ENCODE results near the gene IVD.
A peak's percentile ranks its signal among the peaks of the same experiment; 100 is the strongest.

The IVD gene

DNA sequence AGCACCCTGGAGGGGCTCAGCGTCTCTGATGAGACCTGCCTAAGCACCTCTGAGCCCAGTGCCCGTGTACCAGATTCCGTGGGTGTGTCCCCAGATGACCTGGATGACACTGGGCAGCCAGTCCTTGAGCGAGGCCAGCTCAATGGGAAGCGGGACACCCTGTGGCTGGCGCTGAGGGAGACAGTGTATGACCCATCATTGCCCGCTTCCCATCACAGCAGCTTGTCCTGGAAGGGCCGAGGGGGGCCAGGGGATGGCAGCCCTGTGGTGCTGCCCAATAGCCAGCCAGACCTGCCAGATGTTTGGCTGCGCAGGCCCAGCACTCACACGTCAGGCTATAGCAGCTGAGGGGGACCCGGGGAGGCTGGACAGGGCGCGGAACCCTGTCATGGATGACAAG lies 35.6 kb upstream of the IVD start:
- H3K4ac ChIP-seq (ENCODE audit: low read depth, low read length), result no peak overlapping the region
- H3K27me3 ChIP-seq (ENCODE audit: insufficient read depth, low read length, poor library complexity), result no peaks in the 10 kb centered on the region
- no peak for DNase-seq
- peaks cover 2% of the 10 kb centered on the region for H3K4me1 ChIP-seq (ENCODE audit: control insufficient read depth, low read depth, low read length)
- WGBS (ENCODE audit: extremely low coverage, insufficient coverage, low lambda C conversion rate), result no CpG with 5 or more reads among the region's 13 CpGs
- H2BK5ac ChIP-seq (ENCODE audit: low read length), result no peak overlapping the region
- no peak overlapping the region for H3K4me2 ChIP-seq (ENCODE audit: low read length)
- no peak overlapping the region for H2BK15ac ChIP-seq (replicated peaks; ENCODE audit: low read depth)
- no peak overlapping the region for H4K8ac ChIP-seq (ENCODE audit: low read depth, low read length)
- no peak overlapping the region for H3K23ac ChIP-seq (ENCODE audit: low read length)
- no peaks in the 10 kb centered on the region for H3K79me2 ChIP-seq (ENCODE audit: control insufficient read depth, insufficient read depth, low read length)
- H3K56ac ChIP-seq (ENCODE audit: low read length), result no peak overlapping the region
- H4K5ac ChIP-seq (ENCODE audit: low read length), result no peak overlapping the region
- no peak overlapping the region for H3K18ac ChIP-seq (ENCODE audit: low read length)
- no peaks in the 10 kb centered on the region for H3K36me3 ChIP-seq (ENCODE audit: control insufficient read depth, insufficient read depth, low read length)
- no peaks in the 10 kb centered on the region for H3K79me1 ChIP-seq (ENCODE audit: low read length)
- no peak overlapping the region for H3K9ac ChIP-seq (ENCODE audit: low read length)
- H2BK120ac ChIP-seq (ENCODE audit: low read depth, low read length), result no peak overlapping the region
- no peak overlapping the region for H2AK5ac ChIP-seq (ENCODE audit: low read length)
- no peak overlapping the region for H3K27ac ChIP-seq (ENCODE audit: low read depth, low read length)
- H3K4me3 ChIP-seq (ENCODE audit: low read length), result no peak overlapping the region

DNA sequence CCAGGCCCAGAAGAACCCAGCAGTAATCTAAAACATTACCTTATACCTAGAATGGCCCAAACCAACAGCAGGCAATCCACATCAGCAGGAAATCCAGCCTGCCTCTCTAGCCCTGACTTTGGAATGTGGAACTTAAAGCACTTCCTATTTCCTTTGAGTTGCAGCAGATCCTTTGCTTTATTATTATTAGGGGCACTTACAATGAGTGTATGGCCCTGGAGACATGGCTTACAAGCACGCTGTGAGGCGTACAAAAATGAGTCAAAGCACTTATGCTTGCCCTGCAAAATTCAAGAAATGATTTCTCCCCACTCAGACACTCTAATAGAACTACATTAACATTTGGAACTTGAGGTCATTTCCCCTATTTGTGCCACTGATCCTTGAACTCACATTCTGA lies 32.6 kb upstream of the IVD start:
- Histone ChIP-seq H3K27me3 (ENCODE audit: insufficient read depth, low read length, poor library complexity) (no peaks in the 10 kb centered on the region), H3K18ac (ENCODE audit: low read length) (no peak overlapping the region), H3K4me2 (ENCODE audit: low read length) (no peak overlapping the region), H3K23ac (ENCODE audit: low read length) (no peak overlapping the region), H3K36me3 (ENCODE audit: control insufficient read depth, insufficient read depth, low read length) (no peaks in the 10 kb centered on the region), H3K4me1 (ENCODE audit: control insufficient read depth, low read depth, low read length) (peaks cover 2% of the 10 kb centered on the region), H3K9ac (ENCODE audit: low read length) (no peak overlapping the region), H3K79me2 (ENCODE audit: control insufficient read depth, insufficient read depth, low read length) (no peaks in the 10 kb centered on the region), H2BK120ac (ENCODE audit: low read depth, low read length) (no peak overlapping the region), H4K5ac (ENCODE audit: low read length) (no peak overlapping the region), H3K79me1 (ENCODE audit: low read length) (no peaks in the 10 kb centered on the region), H3K56ac (ENCODE audit: low read length) (no peak overlapping the region), H2BK5ac (ENCODE audit: low read length) (no peak overlapping the region), H2AK5ac (ENCODE audit: low read length) (no peak overlapping the region), H3K4me3 (ENCODE audit: low read length) (no peak overlapping the region), H2BK15ac (replicated peaks; ENCODE audit: low read depth) (no peak overlapping the region), H3K4ac (ENCODE audit: low read depth, low read length) (no peak overlapping the region), H3K27ac (ENCODE audit: low read depth, low read length) (no peak overlapping the region), H4K8ac (ENCODE audit: low read depth, low read length) (no peak overlapping the region)
- WGBS (ENCODE audit: extremely low coverage, insufficient coverage, low lambda C conversion rate), result no CpG with 5 or more reads among the region's 2 CpGs
- DNase-seq, result peak; percentile 45

DNA sequence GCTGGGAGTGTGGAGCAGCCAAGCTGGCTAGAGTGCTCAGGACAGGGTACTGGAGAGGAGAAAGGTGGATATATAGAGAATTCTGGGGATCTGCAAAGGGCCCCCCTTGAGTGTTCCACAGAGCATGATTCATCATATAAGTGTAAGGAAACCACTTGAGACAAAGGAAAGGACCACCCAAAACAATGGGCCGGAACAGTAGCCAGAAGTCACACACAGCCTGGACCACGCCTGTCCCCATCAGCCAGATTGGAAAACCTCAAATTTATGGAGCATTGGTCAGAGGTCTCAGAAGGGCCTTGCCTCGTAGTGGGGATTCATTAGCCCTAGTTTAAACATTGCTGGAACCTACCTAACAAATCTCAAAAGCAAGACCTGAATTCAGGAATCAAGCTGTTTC lies 28.0 kb upstream of the IVD start:
- no peak overlapping the region for H3K18ac ChIP-seq (ENCODE audit: low read length)
- no peak overlapping the region for H4K5ac ChIP-seq (ENCODE audit: low read length)
- H3K27ac ChIP-seq (ENCODE audit: low read depth, low read length), result no peak overlapping the region
- no CpG with 5 or more reads among the region's 3 CpGs for WGBS (ENCODE audit: extremely low coverage, insufficient coverage, low lambda C conversion rate)
- H3K4me1 ChIP-seq (ENCODE audit: control insufficient read depth, low read depth, low read length), result peaks cover 3% of the 10 kb centered on the region
- H2BK5ac ChIP-seq (ENCODE audit: low read length), result no peak overlapping the region
- no peak overlapping the region for H2AK5ac ChIP-seq (ENCODE audit: low read length)
- H3K4ac ChIP-seq (ENCODE audit: low read depth, low read length), result no peak overlapping the region
- H3K4me2 ChIP-seq (ENCODE audit: low read length), result no peak overlapping the region
- H3K56ac ChIP-seq (ENCODE audit: low read length), result no peak overlapping the region
- no peak for DNase-seq
- H2BK120ac ChIP-seq (ENCODE audit: low read depth, low read length), result no peak overlapping the region
- H3K79me2 ChIP-seq (ENCODE audit: control insufficient read depth, insufficient read depth, low read length), result no peaks in the 10 kb centered on the region
- no peak overlapping the region for H2BK15ac ChIP-seq (replicated peaks; ENCODE audit: low read depth)
- no peak overlapping the region for H3K4me3 ChIP-seq (ENCODE audit: low read length)
- H3K9ac ChIP-seq (ENCODE audit: low read length), result no peak overlapping the region
- no peaks in the 10 kb centered on the region for H3K27me3 ChIP-seq (ENCODE audit: insufficient read depth, low read length, poor library complexity)
- no peaks in the 10 kb centered on the region for H3K79me1 ChIP-seq (ENCODE audit: low read length)
- H3K23ac ChIP-seq (ENCODE audit: low read length), result peak overlapping the region; percentile 66
- H3K36me3 ChIP-seq (ENCODE audit: control insufficient read depth, insufficient read depth, low read length), result no peaks in the 10 kb centered on the region
- no peak overlapping the region for H4K8ac ChIP-seq (ENCODE audit: low read depth, low read length)

DNA sequence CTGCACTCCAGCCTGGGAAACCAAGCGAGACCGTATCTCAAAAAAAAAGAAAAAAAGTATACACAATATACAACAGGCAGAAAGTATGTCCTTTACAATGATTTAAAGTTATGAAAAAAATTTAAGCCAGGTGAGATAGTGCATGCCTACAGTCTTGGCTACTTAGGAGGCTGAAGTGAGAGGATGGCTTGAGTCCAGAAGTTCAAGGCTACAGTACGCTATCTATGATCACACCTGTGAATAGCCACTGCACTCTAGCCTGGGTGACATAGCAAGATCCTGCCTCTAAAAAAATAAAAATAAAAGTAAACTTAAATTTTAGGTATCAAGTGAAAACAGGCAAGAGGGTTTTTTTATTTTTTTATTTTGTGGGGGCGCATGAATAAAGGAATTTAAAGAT lies 26.2 kb upstream of the IVD start:
- no peak overlapping the region for H3K18ac ChIP-seq (ENCODE audit: low read length)
- H3K4me2 ChIP-seq (ENCODE audit: low read length), result no peak overlapping the region
- no peak overlapping the region for H2BK120ac ChIP-seq (ENCODE audit: low read depth, low read length)
- peaks cover 11% of the 10 kb centered on the region for H3K79me2 ChIP-seq (ENCODE audit: control insufficient read depth, insufficient read depth, low read length)
- WGBS (ENCODE audit: extremely low coverage, insufficient coverage, low lambda C conversion rate), result no CpG with 5 or more reads among the region's 4 CpGs
- DNase-seq, result no peak
- H3K36me3 ChIP-seq (ENCODE audit: control insufficient read depth, insufficient read depth, low read length), result no peaks in the 10 kb centered on the region
- H3K4me1 ChIP-seq (ENCODE audit: control insufficient read depth, low read depth, low read length), result peaks cover 2% of the 10 kb centered on the region
- no peak overlapping the region for H3K9ac ChIP-seq (ENCODE audit: low read length)
- no peak overlapping the region for H4K8ac ChIP-seq (ENCODE audit: low read depth, low read length)
- no peak overlapping the region for H2BK5ac ChIP-seq (ENCODE audit: low read length)
- no peak overlapping the region for H4K5ac ChIP-seq (ENCODE audit: low read length)
- no peak overlapping the region for H3K4ac ChIP-seq (ENCODE audit: low read depth, low read length)
- H2BK15ac ChIP-seq (replicated peaks; ENCODE audit: low read depth), result no peak overlapping the region
- H3K27ac ChIP-seq (ENCODE audit: low read depth, low read length), result no peak overlapping the region
- no peak overlapping the region for H2AK5ac ChIP-seq (ENCODE audit: low read length)
- no peak overlapping the region for H3K23ac ChIP-seq (ENCODE audit: low read length)
- H3K27me3 ChIP-seq (ENCODE audit: insufficient read depth, low read length, poor library complexity), result no peaks in the 10 kb centered on the region
- peaks cover 2% of the 10 kb centered on the region for H3K79me1 ChIP-seq (ENCODE audit: low read length)
- H3K56ac ChIP-seq (ENCODE audit: low read length), result no peak overlapping the region
- H3K4me3 ChIP-seq (ENCODE audit: low read length), result no peak overlapping the region

DNA sequence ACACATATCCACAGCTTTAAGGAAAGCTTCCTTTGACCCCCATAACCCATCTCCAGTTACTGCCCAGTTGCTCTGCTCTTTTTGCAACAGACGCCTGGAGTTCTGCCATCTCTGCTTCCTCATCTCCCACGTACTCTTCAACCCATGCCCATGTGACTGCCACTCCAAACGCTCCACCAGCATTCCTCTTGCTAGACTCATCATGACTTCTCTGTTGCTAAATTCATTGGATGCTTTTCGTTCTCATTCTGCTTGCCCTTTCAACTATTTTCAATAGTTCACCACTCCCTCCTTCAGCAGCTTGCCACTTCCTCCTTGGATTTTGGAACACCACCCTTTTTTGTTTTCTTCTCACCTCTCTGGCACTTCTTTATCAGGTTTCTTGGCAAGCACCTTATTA lies 25.7 kb upstream of the IVD start:
- peak; percentile 44 for DNase-seq
- WGBS (ENCODE audit: extremely low coverage, insufficient coverage, low lambda C conversion rate), result no CpG with 5 or more reads among the region's 4 CpGs

DNA sequence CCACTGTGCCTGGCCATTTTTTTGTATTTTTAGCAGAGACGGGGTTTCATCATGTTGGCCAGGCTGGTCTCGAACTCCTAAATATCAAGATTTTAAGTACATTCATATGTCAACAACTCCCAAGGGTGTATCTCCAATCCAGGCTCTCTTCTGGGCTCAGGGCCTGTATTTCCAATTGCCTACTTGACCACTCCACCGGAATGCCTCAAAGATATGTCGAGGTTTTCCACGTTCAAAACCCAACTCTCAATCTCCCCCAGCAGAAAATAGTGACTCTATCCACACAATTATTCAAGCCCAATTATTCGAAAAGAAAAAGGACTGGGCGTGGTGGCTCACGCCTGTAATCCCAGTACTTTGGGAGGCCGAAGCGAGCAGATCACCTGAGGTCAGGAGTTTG lies 25.0 kb upstream of the IVD start:
- H4K5ac ChIP-seq (ENCODE audit: low read length), result no peak overlapping the region
- no peak overlapping the region for H3K23ac ChIP-seq (ENCODE audit: low read length)
- no peak overlapping the region for H2BK5ac ChIP-seq (ENCODE audit: low read length)
- no peak overlapping the region for H3K9ac ChIP-seq (ENCODE audit: low read length)
- no peak overlapping the region for H2AK5ac ChIP-seq (ENCODE audit: low read length)
- no peak overlapping the region for H3K27ac ChIP-seq (ENCODE audit: low read depth, low read length)
- H2BK15ac ChIP-seq (replicated peaks; ENCODE audit: low read depth), result no peak overlapping the region
- no peak overlapping the region for H3K4me3 ChIP-seq (ENCODE audit: low read length)
- no CpG with 5 or more reads among the region's 10 CpGs for WGBS (ENCODE audit: extremely low coverage, insufficient coverage, low lambda C conversion rate)
- H3K79me1 ChIP-seq (ENCODE audit: low read length), result peaks cover 9% of the 10 kb centered on the region
- no peak overlapping the region for H4K8ac ChIP-seq (ENCODE audit: low read depth, low read length)
- H3K56ac ChIP-seq (ENCODE audit: low read length), result no peak overlapping the region
- H3K4me1 ChIP-seq (ENCODE audit: control insufficient read depth, low read depth, low read length), result peaks cover 2% of the 10 kb centered on the region
- H3K18ac ChIP-seq (ENCODE audit: low read length), result no peak overlapping the region
- no peak overlapping the region for H2BK120ac ChIP-seq (ENCODE audit: low read depth, low read length)
- no peaks in the 10 kb centered on the region for H3K27me3 ChIP-seq (ENCODE audit: insufficient read depth, low read length, poor library complexity)
- H3K4me2 ChIP-seq (ENCODE audit: low read length), result no peak overlapping the region
- peaks cover 2% of the 10 kb centered on the region for H3K36me3 ChIP-seq (ENCODE audit: control insufficient read depth, insufficient read depth, low read length)
- DNase-seq, result no peak
- H3K79me2 ChIP-seq (ENCODE audit: control insufficient read depth, insufficient read depth, low read length), result peaks cover 17% of the 10 kb centered on the region
- no peak overlapping the region for H3K4ac ChIP-seq (ENCODE audit: low read depth, low read length)

More for the DNA sequence above, 25.7 kb upstream of the IVD start:
- Histone ChIP-seq H3K27ac (ENCODE audit: low read depth, low read length) (no peak overlapping the region), H3K4me3 (ENCODE audit: low read length) (no peak overlapping the region), H3K4me2 (ENCODE audit: low read length) (no peak overlapping the region), H3K23ac (ENCODE audit: low read length) (no peak overlapping the region), H2BK120ac (ENCODE audit: low read depth, low read length) (no peak overlapping the region), H3K18ac (ENCODE audit: low read length) (no peak overlapping the region), H3K36me3 (ENCODE audit: control insufficient read depth, insufficient read depth, low read length) (no peaks in the 10 kb centered on the region), H2BK5ac (ENCODE audit: low read length) (no peak overlapping the region), H4K5ac (ENCODE audit: low read length) (no peak overlapping the region), H3K9ac (ENCODE audit: low read length) (no peak overlapping the region), H3K27me3 (ENCODE audit: insufficient read depth, low read length, poor library complexity) (no peaks in the 10 kb centered on the region), H3K4ac (ENCODE audit: low read depth, low read length) (no peak overlapping the region), H3K4me1 (ENCODE audit: control insufficient read depth, low read depth, low read length) (peaks cover 2% of the 10 kb centered on the region), H2AK5ac (ENCODE audit: low read length) (no peak overlapping the region), H4K8ac (ENCODE audit: low read depth, low read length) (no peak overlapping the region), H3K79me2 (ENCODE audit: control insufficient read depth, insufficient read depth, low read length) (peaks cover 14% of the 10 kb centered on the region), H3K79me1 (ENCODE audit: low read length) (peaks cover 4% of the 10 kb centered on the region), H2BK15ac (replicated peaks; ENCODE audit: low read depth) (no peak overlapping the region), H3K56ac (ENCODE audit: low read length) (no peak overlapping the region)

All from mesendoderm (in vitro differentiated cells).